GM20000 (cell line): ENCODE measurements around the gene DYRK1B.
"Not testable (repeated sequence)": the region's sequence is repeated elsewhere in the genome, so short reads cannot be mapped to it uniquely, and the experiment has no call there.

Source experiments
- DNase-seq: peaks from one replicate; pipeline ENCODE4 v3.0.0; 2012; ENCODE audit warnings: low spot score
- TF ChIP-seq, protein P1 (sequence below): IDR thresholded peaks from 2 replicates; pipeline ENCODE4 v1.5.1; 2012; ENCODE audit warnings: mild to moderate bottlenecking, control low read depth; ENCODE audit errors: extremely low read depth, missing control alignments

DYRK1B gene

DNA sequence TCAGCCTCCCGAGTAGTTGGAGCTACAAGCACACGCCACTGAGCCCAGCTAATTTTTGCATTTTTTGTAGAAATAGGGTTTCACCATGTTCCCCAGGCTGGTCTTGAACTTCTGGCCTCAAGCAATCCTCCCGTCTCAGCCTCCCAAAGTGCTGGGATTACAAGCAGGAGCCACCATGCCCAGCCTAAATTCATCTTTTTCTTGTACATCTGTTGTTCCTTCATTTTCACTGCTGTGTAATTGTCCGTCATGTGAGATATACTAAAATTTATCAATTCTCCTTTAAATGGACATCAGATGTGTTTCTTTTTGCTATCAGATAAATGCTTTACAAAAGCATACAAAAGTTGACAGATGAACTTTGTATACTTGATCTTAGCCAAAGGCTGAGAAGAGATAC, 22.9 kb downstream of the DYRK1B start:
- DNase-seq, result no peak
- TF ChIP-seq, protein P1, sequence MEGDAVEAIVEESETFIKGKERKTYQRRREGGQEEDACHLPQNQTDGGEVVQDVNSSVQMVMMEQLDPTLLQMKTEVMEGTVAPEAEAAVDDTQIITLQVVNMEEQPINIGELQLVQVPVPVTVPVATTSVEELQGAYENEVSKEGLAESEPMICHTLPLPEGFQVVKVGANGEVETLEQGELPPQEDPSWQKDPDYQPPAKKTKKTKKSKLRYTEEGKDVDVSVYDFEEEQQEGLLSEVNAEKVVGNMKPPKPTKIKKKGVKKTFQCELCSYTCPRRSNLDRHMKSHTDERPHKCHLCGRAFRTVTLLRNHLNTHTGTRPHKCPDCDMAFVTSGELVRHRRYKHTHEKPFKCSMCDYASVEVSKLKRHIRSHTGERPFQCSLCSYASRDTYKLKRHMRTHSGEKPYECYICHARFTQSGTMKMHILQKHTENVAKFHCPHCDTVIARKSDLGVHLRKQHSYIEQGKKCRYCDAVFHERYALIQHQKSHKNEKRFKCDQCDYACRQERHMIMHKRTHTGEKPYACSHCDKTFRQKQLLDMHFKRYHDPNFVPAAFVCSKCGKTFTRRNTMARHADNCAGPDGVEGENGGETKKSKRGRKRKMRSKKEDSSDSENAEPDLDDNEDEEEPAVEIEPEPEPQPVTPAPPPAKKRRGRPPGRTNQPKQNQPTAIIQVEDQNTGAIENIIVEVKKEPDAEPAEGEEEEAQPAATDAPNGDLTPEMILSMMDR, result no peak

DNA sequence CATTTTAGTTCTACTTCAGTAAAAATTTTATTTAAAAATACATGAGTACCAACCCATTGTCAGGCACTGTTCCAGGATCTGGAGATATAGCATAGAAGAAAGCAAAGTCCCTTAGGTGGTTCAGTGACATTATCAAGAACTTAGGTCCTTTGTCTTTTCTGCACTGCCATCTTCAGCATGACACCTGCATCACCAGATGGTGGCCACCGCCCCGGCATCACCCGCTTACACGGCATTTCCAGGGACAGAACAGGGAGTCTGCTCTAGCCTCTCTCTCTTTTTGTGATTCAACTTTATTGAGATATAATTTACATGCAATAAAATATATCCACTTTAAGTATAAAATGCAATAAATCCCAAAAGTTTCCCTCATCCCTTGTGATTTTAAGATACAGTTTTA, 23.5 kb downstream of the DYRK1B start:
- no peak for DNase-seq
- TF ChIP-seq, protein P1, result no peak

DNA sequence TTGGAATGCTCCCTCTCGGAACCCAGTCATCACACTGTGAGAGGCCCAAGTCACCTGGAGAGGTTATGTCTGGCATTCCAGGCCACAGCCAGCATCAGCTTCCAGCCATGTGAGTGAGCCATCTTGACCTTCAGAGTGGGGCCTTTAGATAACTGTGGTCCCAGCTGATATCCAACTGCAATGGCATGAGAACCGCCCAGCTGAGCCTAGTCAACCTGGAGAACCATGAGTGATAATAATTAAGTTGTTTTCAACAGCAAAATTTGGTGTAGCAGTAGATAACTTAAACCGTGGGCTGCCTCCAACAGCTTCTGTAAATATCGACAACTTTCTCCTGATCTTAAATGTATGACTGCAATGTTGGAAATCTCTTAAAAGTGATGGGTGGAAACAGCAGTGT, 24.6 kb downstream of the DYRK1B start:
- TF ChIP-seq, protein P1, result no peak
- DNase-seq, result no peak

DNA sequence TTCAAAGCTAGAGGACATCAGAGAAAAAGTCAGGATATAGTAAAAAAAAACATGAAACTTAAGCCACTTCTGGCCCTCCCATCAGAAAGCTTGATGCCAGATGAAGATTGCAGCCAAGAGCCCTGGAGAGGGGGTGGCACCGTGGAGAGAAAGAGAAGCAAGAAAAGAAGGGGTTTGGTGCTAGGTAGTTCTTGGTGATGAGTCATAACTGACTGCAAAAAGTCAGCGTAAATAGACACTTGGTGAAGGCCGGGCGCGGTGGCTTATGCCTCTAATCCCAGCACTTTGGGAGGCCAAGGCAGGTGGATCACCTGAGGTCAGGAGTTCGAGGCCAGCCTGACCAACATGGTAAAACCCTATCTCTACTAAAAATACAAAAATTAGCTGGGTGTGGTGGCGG, 25.3 kb downstream of the DYRK1B start:
- not testable (repeated sequence) for DNase-seq

DNA sequence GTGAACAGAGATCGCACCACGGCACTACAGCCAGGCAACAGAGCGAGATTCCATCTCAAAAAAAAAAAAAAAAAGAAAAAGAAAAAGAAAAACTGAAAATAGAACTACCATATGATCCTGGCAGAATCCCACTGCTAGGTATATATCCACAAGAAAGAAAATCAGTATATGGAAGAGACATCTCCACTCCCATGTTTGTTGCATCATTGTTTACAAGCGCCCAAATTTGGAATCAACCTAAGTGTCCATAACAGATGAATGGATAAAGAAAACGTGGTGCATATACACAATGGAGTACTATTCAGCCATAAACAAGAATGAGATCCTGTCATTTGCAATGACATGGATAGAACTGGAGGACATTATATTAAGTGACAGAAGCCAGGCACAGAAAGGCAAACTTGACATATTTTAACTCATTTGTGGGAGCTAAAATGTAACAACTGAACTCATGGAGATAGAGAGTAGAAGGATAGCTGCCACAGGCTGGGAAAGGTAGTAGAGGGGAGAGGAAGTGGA, 26.1 kb downstream of the DYRK1B start:
- DNase-seq, result no peak
- TF ChIP-seq, protein P1, result no peak

DNA sequence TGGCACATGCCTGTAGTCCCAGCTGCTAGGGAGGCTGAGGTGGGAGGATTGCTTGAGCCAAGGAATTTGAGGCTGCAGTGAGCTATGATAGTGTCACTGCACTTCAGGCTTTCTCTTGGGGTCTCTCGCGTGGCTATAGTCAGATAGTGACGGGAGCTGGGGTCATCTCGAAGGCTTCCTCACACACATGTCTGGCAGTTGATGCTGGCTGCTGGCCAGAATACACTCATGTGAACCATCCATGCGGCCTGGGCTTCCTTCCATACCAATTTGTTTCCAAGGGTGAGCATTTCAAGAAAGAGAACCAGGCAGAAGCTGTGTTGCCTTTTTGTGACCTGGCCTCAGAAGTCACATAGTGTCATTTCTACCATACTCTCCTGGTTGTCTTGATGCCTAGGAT, 28.9 kb downstream of the DYRK1B start:
- TF ChIP-seq, protein P1, result no peak
- no peak for DNase-seq

DNA sequence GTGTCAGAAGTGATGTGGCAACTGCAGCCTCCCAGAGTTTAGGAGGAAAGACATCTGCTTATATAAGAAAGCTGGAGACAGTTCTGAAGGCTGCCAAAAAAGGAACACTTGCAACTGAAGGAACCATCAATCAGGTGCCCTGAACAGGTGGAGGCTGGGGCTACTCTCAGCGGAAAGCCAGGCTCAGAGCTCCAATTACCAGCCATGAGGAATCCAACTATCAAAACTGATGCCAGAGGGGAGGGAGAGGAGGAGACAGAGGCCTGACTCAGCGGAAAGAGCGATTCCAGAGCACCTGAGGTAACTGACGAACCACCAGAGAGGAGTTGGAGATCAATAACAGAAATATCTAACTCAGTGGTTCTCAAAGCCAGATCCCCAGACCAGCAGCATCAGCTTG, 31.0 kb downstream of the DYRK1B start:
- no peak for DNase-seq
- TF ChIP-seq, protein P1, result no peak

DNA sequence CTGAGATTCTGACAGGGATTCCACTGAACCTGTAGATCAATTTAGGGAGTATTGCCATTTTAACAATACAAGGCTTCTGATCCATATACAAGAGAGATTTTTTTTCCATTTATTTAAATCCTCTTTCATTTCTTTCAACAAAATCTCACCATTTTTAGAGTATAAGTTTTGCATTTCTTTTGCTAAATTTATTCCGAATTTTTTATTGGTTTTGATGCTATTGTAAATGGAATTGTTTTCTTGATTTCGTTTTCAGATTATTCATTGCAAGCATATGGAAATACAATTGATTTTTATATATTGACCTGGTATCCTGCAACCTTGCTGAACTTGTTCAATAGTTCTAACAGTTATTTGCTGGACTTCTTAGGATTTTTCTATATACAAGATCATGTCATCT, 36.9 kb downstream of the DYRK1B start:
- TF ChIP-seq, protein P1, result no peak
- no peak for DNase-seq
